Epithelial cell of proximal tubule (primary cell): ENCODE data around the gene INHBC. TPM values are rescaled to one million over a fixed set of nuclear protein-coding genes. Genes with fewer than 3 reads are reported as not detected.

Experiments used
- DNase-seq: peaks from one replicate; pipeline ENCODE4 v3.0.0-alpha.2; 2011; ENCODE audit warnings: low read depth
- H3K4me3 ChIP-seq: 2 replicates; pipeline ENCODE4 v1.5.1; 2011; ENCODE audit warnings: low read depth, mild to moderate bottlenecking, low read length
- total RNA-seq: library from RNA; depleted of rRNA; stranded (reverse); fragments of >200 nt; gene quantifications from 2 replicates; pipeline ENCODE4 v1.2.3, GENCODE V29; 2015
- TF ChIP-seq, protein P1 (sequence below): conservative IDR thresholded peaks from 2 replicates; pipeline ENCODE4 v1.5.1; 2012; ENCODE audit warnings: low read depth, mild to moderate bottlenecking, low read length

INHBC gene
- total RNA-seq, 1 donor from 2014 or later = not detected

DNA sequence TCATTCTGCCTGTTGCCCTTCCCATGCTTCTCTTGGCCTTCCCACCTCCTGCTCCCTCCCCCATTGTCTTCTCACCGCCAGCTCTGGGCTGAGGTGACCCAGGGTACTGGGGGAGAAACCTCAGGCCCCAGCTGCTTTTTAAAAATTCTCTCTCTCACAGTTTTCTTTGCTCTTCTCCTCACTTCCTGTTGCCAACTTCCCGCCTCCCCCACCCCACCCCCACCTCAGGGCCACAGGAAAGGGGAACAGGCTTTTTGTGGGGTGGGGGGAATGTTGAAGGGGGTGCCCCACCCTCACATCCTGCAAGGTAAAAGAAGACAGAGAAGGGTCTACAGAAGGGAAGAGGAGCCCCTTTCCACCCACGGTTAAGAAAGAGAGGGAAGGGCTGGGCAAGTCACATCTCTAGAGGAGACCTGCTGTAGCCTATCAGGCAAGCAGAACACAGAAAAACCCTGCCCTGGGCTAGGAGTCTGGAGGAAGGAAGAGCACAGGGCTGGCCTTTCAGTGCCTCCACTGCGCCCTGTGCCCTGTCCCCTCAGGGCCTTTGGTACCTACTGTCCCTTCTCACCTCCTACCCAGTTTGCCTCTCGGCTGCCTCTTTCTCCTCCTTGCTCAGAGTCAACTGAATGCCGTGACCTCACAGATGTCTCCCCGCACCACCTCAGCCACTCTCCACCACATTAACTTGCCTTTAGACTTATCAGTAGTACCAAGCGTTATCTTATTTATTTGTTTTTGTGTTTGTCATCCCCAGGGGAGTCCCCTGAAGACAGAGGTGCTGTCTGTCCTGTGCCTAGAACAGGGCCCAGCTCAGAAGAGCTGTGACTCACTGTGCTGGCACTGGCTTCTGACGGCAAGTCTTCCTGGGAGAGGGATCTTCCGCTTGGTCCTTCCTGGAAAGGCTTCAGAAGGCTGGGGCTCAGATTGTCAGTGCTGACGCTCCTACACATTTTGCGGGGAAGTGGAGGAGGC is 43.4 kb downstream of the INHBC start:
- TF ChIP-seq, protein P1, sequence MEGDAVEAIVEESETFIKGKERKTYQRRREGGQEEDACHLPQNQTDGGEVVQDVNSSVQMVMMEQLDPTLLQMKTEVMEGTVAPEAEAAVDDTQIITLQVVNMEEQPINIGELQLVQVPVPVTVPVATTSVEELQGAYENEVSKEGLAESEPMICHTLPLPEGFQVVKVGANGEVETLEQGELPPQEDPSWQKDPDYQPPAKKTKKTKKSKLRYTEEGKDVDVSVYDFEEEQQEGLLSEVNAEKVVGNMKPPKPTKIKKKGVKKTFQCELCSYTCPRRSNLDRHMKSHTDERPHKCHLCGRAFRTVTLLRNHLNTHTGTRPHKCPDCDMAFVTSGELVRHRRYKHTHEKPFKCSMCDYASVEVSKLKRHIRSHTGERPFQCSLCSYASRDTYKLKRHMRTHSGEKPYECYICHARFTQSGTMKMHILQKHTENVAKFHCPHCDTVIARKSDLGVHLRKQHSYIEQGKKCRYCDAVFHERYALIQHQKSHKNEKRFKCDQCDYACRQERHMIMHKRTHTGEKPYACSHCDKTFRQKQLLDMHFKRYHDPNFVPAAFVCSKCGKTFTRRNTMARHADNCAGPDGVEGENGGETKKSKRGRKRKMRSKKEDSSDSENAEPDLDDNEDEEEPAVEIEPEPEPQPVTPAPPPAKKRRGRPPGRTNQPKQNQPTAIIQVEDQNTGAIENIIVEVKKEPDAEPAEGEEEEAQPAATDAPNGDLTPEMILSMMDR = no peak
- DNase-seq = no peak
- H3K4me3 ChIP-seq = no peak overlapping the region

DNA sequence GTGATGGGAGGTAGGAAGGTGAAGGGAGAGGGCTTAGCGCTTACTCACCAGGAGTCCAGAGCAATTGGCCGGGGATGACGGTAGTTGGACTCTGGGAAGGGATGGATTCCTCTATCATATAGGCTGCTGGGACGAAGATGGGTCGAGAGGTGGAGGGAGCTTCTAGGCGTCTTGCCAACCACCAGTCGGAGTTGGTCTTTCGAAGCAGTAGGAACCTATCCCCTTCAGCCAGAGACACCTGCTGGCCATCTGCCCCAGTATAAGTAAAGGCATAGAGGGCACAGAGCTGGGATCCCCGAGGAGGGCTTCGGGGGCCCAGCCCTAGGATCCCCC is 44.4 kb downstream of the INHBC start:
- H3K4me3 ChIP-seq = no peak overlapping the region
- no peak for DNase-seq
- TF ChIP-seq, protein P1 = no peak

DNA sequence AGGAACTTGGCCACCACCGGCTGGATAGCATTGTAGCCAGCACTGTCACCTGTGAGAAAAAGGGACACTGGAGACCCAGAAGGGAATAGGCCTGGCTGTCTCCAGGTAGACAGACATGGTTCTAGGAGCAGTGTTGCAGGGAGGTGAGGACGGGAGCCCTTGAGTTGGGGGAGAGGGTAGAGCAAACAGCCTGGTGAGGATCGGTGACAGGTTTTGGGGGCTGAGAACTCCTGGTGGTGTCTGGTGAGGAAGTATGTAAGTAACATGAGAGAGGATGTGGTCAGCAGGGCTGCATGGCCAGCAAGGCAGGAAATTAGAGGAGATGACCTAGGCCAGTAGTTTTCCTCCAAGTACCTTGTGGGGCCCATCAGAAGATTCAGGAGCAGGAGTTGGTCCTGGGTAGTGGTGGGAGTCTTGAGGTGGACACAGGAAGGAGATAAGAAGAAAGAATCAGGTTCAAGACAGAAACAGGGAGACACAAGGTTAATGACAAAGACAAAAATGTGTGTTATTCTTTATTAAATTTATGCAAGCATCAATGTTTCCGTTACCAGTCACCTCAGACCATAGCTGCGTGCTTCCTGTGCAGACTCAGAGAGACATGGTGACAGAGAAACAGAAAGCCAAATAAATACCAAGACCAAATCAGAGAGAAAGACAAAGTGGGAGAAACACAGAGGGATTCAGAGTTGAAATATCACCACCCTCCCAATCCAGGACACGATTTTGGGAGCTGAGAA is 45.0 kb downstream of the INHBC start, which contains the start of gene ARHGAP9:
Gene ARHGAP9, minus strand, starts transcription at position 491 of the 740 bp plus-strand sequence. Its CDS starts 460 bp downstream, at position 31.
- H3K4me3 ChIP-seq = no peak within 1 kb of the TSS
- TF ChIP-seq, protein P1 = no peak
- no peak for DNase-seq

DNA sequence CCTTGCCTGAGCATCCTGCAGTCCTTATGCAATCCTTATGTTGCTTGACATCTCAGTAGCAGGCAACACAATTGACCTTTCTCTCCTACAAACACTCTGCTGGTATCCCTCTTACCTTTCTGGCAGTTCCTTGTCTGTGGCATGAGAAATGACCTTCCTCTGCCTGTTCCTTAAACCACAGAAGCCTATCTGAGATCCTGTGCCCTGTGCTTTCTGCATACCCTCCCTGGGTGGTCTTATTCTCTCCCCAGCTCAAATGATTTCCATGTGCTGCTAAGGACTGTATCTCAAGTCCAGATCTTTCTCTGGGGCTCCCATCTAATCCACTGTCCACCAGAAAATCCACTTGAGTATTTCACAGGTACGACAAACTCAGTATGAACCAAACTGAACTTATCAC is 47.1 kb downstream of the INHBC start:
- TF ChIP-seq, protein P1 = no peak
- no peak overlapping the region for H3K4me3 ChIP-seq
- DNase-seq = no peak

DNA sequence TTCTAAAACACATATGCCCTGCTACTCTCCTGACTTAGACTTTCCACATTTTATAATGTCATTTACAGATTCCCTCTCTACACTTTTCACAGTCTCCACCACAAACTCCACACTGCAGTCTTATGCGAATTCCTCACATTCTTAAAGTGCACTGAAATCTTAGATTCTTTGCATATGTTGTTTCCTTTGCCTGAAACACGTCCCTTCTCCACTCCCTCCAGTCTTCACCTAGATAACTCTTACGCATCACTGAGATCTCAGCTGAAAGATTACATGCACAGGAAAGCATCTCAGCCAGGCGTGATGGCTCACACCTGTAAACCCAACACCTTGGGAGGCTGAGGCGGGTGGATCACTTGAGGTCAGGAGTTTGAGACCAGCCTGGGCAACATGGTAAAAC is 48.9 kb downstream of the INHBC start:
- no peak overlapping the region for H3K4me3 ChIP-seq
- DNase-seq = peak; percentile 39
- TF ChIP-seq, protein P1 = no peak

DNA sequence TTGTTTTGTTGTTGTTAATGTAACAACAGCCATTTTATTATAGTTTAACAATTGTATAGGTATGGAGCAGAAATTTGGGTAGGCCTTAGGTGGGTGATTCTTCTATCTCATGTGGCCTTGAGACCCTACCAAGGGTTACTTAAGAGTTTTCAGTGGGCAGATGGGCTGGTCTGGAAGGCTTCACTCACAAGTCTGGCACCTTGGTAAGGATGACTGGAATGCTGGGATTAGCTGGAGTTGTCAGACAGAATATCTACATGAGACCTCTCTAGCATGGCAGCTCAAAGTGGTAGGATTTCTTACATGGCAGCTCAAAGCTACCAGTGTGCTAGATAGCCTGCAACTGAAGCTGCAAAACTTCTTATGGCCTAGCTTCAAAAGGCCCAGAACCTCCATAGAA is 51.1 kb downstream of the INHBC start:
- TF ChIP-seq, protein P1 = no peak
- no peak overlapping the region for H3K4me3 ChIP-seq
- no peak for DNase-seq
